ENCODE data around the gene MICAL3. TPM values are rescaled to one million over a fixed set of nuclear protein-coding genes. Genes with fewer than 3 reads are reported as not detected.
A peak's percentile ranks its signal among the peaks of the same experiment; 100 is the strongest.

Gene MICAL3
- total RNA-seq, 2 experiments from 2014 or later: 30.3 to 31.4 TPM

- peaks cover 4% of the 10 kb centered on the region for H3K36me3 Mint-ChIP-seq (ENCODE audit: low read depth)
- CTCF ChIA-PET: no interaction called here
- POLR2A ChIA-PET: no interaction called here
Observed at GRCh38 chr22:17982572-17983141, 41.7 kb downstream of the MICAL3 start.

DNA sequence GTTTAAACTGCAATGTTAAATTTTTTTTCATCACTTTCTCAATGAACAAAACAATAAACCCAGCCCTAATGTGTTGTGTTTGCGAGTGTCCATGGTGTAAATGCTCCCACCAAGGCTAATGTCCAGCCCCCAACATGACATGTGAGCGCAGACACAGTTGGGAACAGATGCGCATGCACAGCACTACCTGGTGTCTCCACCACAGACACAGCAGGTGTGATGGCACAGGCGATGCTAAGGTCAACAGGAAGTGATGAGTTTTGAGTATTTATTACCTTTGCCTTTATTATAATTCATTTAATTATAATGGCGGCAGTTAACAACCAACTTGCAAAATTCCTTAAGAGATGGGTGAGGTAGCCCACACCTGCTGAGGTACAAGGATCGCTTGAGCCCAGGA, 42.9 kb downstream of the MICAL3 start:
- CTCF ChIA-PET: no interaction called here
- Mint-ChIP-seq H3K4me3 (no peak overlapping the region), H3K27ac (no peak overlapping the region), H3K36me3 (ENCODE audit: low read depth) (peaks cover 7% of the 10 kb centered on the region), H3K9me3 (no peaks in the 10 kb centered on the region), H3K4me1 (peaks cover 41% of the 10 kb centered on the region), H3K27me3 (no peaks in the 10 kb centered on the region)
- DNase-seq: no peak
- POLR2A ChIA-PET: no interaction called here

More at GRCh38 chr22:17982572-17983141, 41.7 kb downstream of the MICAL3 start:
- H3K9me3 Mint-ChIP-seq: no peaks in the 10 kb centered on the region
- H3K27me3 Mint-ChIP-seq: no peaks in the 10 kb centered on the region
- H3K4me3 Mint-ChIP-seq: no peak overlapping the region
- peaks cover 43% of the 10 kb centered on the region for H3K4me1 Mint-ChIP-seq
- no peak overlapping the region for H3K27ac Mint-ChIP-seq
- no peak for DNase-seq

DNA sequence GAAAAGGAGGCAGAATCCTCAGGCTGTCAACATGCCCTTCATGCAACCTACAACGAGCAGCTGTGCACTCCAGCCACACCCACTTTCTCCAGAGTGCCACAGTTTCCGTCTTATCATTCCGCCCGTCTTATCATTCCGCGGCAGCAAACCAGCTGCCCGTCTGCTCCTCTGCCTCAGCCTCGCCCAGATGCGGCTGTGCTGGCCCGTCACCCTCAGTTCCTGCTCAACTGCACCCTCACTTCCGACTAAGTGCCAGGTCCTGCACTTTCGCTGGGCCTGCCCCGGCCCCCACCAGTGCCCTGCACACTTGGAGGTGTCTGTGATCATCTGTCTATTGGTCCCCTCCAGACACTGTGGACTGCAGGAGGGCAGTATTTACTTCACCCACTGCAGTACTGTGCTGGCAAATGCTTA, 43.7 kb downstream of the MICAL3 start:
- H3K4me3 Mint-ChIP-seq: peak overlapping the region; percentile 54
- H3K27ac Mint-ChIP-seq: peak overlapping the region; percentile 67
- ChIA-PET CTCF (no interaction called here), POLR2A (interaction anchor here (1.3 to 2.4 kb wide), 2 partner anchors 21 to 42 kb away, joined by 3 to 5 read pairs; no protein-coding TSS in a partner anchor)
- peak; percentile 71 for DNase-seq
- no peaks in the 10 kb centered on the region for H3K27me3 Mint-ChIP-seq
- no peaks in the 10 kb centered on the region for H3K9me3 Mint-ChIP-seq
- H3K36me3 Mint-ChIP-seq (ENCODE audit: low read depth): peaks cover 7% of the 10 kb centered on the region
- H3K4me1 Mint-ChIP-seq: peaks cover 41% of the 10 kb centered on the region

DNA sequence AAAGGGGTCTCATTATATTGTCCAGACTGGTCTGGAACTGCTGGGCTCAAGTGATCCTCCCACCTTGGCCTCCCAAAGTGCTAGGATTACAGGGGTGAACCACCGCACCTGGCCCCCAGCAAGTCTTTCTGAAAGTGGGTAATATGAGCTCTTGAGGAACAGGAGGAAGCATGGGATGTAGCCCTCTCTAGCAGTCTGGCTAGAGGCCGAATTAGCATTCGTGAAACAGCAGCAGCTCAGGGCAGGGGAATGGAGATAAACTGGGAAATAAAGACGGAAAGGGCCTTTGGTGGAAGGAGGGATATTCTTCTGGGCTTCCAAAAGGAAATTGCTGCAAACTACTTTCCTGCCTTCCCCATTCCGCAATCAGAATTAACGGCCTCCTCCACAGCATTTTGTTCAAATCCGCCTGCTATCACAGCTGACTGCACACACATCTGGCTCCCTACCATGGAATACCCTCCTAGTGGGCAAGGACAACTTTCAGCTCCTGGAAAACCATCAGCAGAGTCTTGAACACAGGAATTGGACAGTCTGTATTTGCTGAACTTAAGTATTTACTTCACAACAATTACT, 44.3 kb downstream of the MICAL3 start:
- ChIA-PET POLR2A (interaction anchor here (1.3 to 2.4 kb wide), 2 partner anchors 21 to 43 kb away, joined by 3 to 5 read pairs; no protein-coding TSS in a partner anchor), CTCF (no interaction called here)
- H3K4me3 Mint-ChIP-seq: peak overlapping the region; percentile 37
- no peaks in the 10 kb centered on the region for H3K9me3 Mint-ChIP-seq
- H3K27ac Mint-ChIP-seq: peak overlapping the region; percentile 67
- peaks cover 7% of the 10 kb centered on the region for H3K36me3 Mint-ChIP-seq (ENCODE audit: low read depth)
- DNase-seq: no peak
- peaks cover 40% of the 10 kb centered on the region for H3K4me1 Mint-ChIP-seq
- H3K27me3 Mint-ChIP-seq: no peaks in the 10 kb centered on the region

GRCh38 chr22:17978027-17978426, 46.3 kb downstream of the MICAL3 start:
- CTCF ChIA-PET: no interaction called here
- Mint-ChIP-seq H3K27me3 (no peaks in the 10 kb centered on the region), H3K36me3 (ENCODE audit: low read depth) (peaks cover 7% of the 10 kb centered on the region)

GRCh38 chr22:17977371-17977770, 47.0 kb downstream of the MICAL3 start:
- no peak overlapping the region for H3K27ac Mint-ChIP-seq
- POLR2A ChIA-PET: no interaction called here
- H3K4me1 Mint-ChIP-seq: peaks cover 24% of the 10 kb centered on the region
- H3K36me3 Mint-ChIP-seq (ENCODE audit: low read depth): peaks cover 7% of the 10 kb centered on the region
- DNase-seq: no peak
- no peak overlapping the region for H3K4me3 Mint-ChIP-seq
- no peaks in the 10 kb centered on the region for H3K9me3 Mint-ChIP-seq
- CTCF ChIA-PET: no interaction called here
- H3K27me3 Mint-ChIP-seq: no peaks in the 10 kb centered on the region

More at GRCh38 chr22:17978027-17978426, 46.3 kb downstream of the MICAL3 start:
- H3K4me3 Mint-ChIP-seq: no peak overlapping the region
- no peaks in the 10 kb centered on the region for H3K9me3 Mint-ChIP-seq
- H3K4me1 Mint-ChIP-seq: peaks cover 25% of the 10 kb centered on the region
- DNase-seq: no peak
- POLR2A ChIA-PET: no interaction called here
- no peak overlapping the region for H3K27ac Mint-ChIP-seq

GRCh38 chr22:17976121-17976520, 48.2 kb downstream of the MICAL3 start:
- H3K27ac Mint-ChIP-seq: no peak overlapping the region
- H3K9me3 Mint-ChIP-seq: no peaks in the 10 kb centered on the region
- POLR2A ChIA-PET: no interaction called here
- no peaks in the 10 kb centered on the region for H3K27me3 Mint-ChIP-seq
- CTCF ChIA-PET: interaction anchor here (0.5 kb wide), 1 partner anchor 19 kb away, joined by 3 read pairs; no protein-coding TSS in a partner anchor
- no peak overlapping the region for H3K4me3 Mint-ChIP-seq
- peaks cover 7% of the 10 kb centered on the region for H3K36me3 Mint-ChIP-seq (ENCODE audit: low read depth)
- DNase-seq: no peak
- peaks cover 19% of the 10 kb centered on the region for H3K4me1 Mint-ChIP-seq

DNA sequence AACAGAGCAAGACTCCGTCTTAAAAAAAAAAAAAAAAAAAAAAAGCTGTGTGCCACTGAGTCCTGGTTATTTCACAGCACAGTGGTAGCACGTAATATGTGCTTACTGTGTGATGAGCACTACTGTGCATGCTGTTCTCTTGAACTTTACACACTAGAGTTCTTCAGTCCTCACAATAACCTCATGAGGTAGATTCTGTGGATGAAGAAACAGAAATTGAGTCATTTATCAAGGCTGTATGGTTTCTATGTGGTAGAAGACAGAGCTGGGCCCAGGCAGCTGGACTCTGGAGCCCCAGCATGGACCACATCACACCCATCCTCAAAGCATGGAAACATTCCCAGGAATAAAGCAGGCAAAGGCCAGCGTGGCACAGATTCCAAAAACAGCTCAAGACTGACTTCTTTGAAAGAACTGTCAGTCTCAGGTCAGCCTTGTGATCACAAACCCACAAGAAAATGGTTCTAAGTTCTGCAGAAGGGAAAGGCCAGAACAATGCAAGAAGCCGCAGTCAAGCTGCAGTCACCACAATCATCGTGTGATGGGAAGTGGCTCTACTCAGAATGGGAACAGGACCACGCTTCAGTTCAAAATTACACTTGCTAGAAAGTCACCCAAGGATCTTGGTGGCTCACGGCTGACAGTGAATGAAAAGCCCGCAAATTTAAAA, 49.5 kb downstream of the MICAL3 start:
- DNase-seq: no peak
- Mint-ChIP-seq H3K9me3 (no peaks in the 10 kb centered on the region), H3K27ac (no peak overlapping the region), H3K4me3 (no peak overlapping the region), H3K27me3 (no peaks in the 10 kb centered on the region), H3K36me3 (ENCODE audit: low read depth) (peaks cover 7% of the 10 kb centered on the region), H3K4me1 (peaks cover 8% of the 10 kb centered on the region)
- CTCF ChIA-PET: interaction anchor here (1.1 kb wide), 1 partner anchor 101 kb away, joined by 4 read pairs; no protein-coding TSS in a partner anchor
- POLR2A ChIA-PET: no interaction called here

DNA sequence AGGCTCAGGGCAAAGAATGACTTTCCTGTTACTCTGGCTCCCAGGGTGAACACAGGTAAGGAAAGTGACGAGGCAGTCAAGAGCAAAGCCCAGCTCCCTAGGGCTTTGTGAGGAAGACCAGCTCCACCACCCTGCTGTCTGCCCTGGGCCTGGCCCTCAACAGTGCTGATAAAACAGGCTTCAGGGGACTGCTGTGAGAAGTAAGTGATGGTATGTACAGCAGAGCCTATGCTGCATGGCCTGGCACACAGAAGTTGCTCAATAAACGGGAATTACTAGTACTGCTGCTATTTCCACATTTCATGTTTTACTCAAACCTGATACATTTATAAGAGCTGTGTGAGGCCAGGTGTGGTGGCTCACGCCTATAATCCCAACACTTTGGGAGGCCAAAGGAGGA, 50.3 kb downstream of the MICAL3 start:
- POLR2A ChIA-PET: no interaction called here
- Mint-ChIP-seq H3K27me3 (no peaks in the 10 kb centered on the region), H3K27ac (no peak overlapping the region), H3K9me3 (no peaks in the 10 kb centered on the region), H3K4me3 (no peak overlapping the region), H3K4me1 (peaks cover 8% of the 10 kb centered on the region), H3K36me3 (ENCODE audit: low read depth) (peaks cover 7% of the 10 kb centered on the region)
- DNase-seq: no peak
- CTCF ChIA-PET: no interaction called here

DNA sequence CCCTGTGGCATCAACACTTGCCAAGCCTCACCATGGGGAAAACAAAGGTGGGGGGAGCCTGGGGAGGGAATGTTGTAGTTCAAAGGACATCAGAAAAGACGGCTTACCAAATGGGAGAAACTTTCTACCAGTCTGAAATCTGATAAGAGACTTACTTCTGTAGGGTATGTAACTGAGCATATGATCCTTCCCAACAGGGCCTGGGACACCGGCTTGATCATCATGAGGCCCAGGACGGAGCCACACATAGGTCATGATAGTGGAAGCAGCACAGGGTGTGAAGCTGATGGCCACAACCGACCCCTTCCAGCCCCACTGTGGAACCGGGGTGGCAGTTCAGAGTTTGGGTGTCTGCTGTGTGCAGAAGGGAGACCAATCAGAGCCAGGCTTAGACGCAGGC, 51.1 kb downstream of the MICAL3 start:
- H3K4me1 Mint-ChIP-seq: peaks cover 8% of the 10 kb centered on the region
- no peak overlapping the region for H3K4me3 Mint-ChIP-seq
- H3K9me3 Mint-ChIP-seq: no peaks in the 10 kb centered on the region
- no peak for DNase-seq
- ChIA-PET POLR2A (no interaction called here), CTCF (no interaction called here)
- H3K27me3 Mint-ChIP-seq: no peaks in the 10 kb centered on the region
- peaks cover 5% of the 10 kb centered on the region for H3K36me3 Mint-ChIP-seq (ENCODE audit: low read depth)
- no peak overlapping the region for H3K27ac Mint-ChIP-seq

- POLR2A ChIA-PET: no interaction called here
- Mint-ChIP-seq H3K36me3 (ENCODE audit: low read depth) (peaks cover 3% of the 10 kb centered on the region), H3K27ac (no peak overlapping the region), H3K27me3 (no peaks in the 10 kb centered on the region), H3K4me1 (peaks cover 8% of the 10 kb centered on the region), H3K4me3 (no peak overlapping the region), H3K9me3 (no peaks in the 10 kb centered on the region)
- DNase-seq: no peak
- CTCF ChIA-PET: no interaction called here
Observed at GRCh38 chr22:17972385-17973191, 51.8 kb downstream of the MICAL3 start.

DNA sequence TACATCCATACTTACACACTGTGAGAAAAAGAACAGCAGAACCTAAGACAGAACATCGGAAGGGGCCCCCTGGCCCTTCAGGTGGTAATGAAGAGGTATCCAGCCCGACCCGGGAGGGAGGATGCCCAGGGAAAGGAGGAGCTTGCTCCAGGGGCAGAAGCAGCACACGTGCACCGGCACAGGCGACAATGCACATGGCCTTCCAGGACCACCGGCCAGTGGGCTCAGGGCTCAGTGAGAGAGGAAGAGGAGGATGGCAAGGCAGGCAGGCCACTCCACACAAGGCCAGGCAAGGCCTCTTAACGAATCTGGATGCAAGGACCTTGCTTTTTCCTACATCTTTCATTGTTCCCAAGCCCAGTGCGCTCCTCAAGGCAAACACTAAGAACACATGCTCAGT, 52.6 kb downstream of the MICAL3 start:
- Mint-ChIP-seq H3K27me3 (no peaks in the 10 kb centered on the region), H3K4me1 (peaks cover 8% of the 10 kb centered on the region), H3K4me3 (no peak overlapping the region), H3K36me3 (ENCODE audit: low read depth) (no peaks in the 10 kb centered on the region), H3K27ac (no peak overlapping the region), H3K9me3 (no peaks in the 10 kb centered on the region)
- ChIA-PET CTCF (no interaction called here), POLR2A (no interaction called here)
- no peak for DNase-seq

- no peaks in the 10 kb centered on the region for H3K9me3 Mint-ChIP-seq
- no peak overlapping the region for H3K4me3 Mint-ChIP-seq
- H3K36me3 Mint-ChIP-seq (ENCODE audit: low read depth): no peaks in the 10 kb centered on the region
- POLR2A ChIA-PET: no interaction called here
- CTCF ChIA-PET: interaction anchor here (0.7 kb wide), 1 partner anchor 106 kb away, joined by 3 read pairs; no protein-coding TSS in a partner anchor
- no peaks in the 10 kb centered on the region for H3K27me3 Mint-ChIP-seq
- H3K4me1 Mint-ChIP-seq: peaks cover 11% of the 10 kb centered on the region
- no peak for DNase-seq
- no peak overlapping the region for H3K27ac Mint-ChIP-seq
Observed at GRCh38 chr22:17970201-17970708, 54.1 kb downstream of the MICAL3 start.
